Subcutaneous abdominal adipose tissue (tissue), 5 donors: ENCODE data around the gene HS2ST1.
A peak's percentile ranks its signal among the peaks of the same experiment; 100 is the strongest.
"Not testable (repeated sequence)": the region's sequence is repeated elsewhere in the genome, so short reads cannot be mapped to it uniquely, and the experiment has no call there.

Experiments used
- H3K27ac ChIP-seq: one replicate; pipeline ENCODE4 v1.7.0; 2013; ENCODE audit warnings: low read depth, mild to moderate bottlenecking, inconsistent platforms, low read length, moderate library complexity
- H3K27me3 ChIP-seq, 5 donors: one replicate each; pipeline ENCODE4 v1.7.0; 2013; ENCODE audit warnings: low read length in 5 of 5, inconsistent platforms in 1 of 5; ENCODE audit not compliant: control insufficient read depth in 5 of 5, insufficient read depth in 4 of 5
- H3K36me3 ChIP-seq, 5 donors: one replicate each; pipeline ENCODE4 v1.7.0; 2013; ENCODE audit warnings: low read length in 5 of 5; ENCODE audit not compliant: control insufficient read depth in 5 of 5, insufficient read depth in 5 of 5
- H3K4me1 ChIP-seq, 5 donors: one replicate each; pipeline ENCODE4 v1.7.0; 2013; ENCODE audit warnings: low read length in 5 of 5, mild to moderate bottlenecking in 3 of 5, moderate library complexity in 1 of 5; ENCODE audit not compliant: control insufficient read depth in 5 of 5, insufficient read depth in 5 of 5
- H3K4me3 ChIP-seq, 5 donors: one replicate each; pipeline ENCODE4 v1.7.0; 2013; ENCODE audit warnings: low read length in 5 of 5, low read depth in 1 of 5
- H3K9ac ChIP-seq, 5 donors: one replicate each; pipeline ENCODE4 v1.7.0; 2013; ENCODE audit warnings: low read length in 5 of 5, mild to moderate bottlenecking in 4 of 5, moderate library complexity in 3 of 5
- H3K9me3 ChIP-seq, 5 donors: one replicate each; pipeline ENCODE4 v1.7.0; 2013; ENCODE audit warnings: low read length in 5 of 5; ENCODE audit not compliant: control insufficient read depth in 5 of 5
- donor health status: healthy.
- donor health status: healthy.
- donor health status: healthy.
- donor health status: healthy.
- donor health status: healthy.

The HS2ST1 gene

DNA sequence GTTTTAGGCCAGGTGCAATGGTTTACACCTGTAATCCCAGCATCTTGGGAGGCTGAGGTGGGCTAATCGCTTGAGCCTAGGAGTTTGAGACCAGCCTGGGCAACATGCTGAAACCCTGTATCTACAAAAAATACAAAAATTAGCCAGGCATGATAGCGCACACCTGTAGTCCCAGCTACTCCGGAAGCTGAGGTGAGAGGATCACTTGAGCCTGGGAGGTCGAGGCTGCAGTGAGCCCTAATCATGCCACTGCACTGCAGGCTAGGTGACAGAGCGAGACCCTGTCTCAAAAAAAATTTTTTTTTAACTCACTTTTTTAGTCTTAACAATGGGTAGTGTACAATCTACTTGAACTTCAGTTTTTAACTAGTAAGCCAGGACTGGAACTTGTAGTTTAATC, 137.5 kb downstream of the HS2ST1 start:
- H3K27ac ChIP-seq = no peak overlapping the region
- H3K9ac ChIP-seq = no peak overlapping the region
- no peaks in the 10 kb centered on the region for H3K36me3 ChIP-seq
- H3K4me3 ChIP-seq = no peak overlapping the region
- H3K9me3 ChIP-seq = peaks cover 0 to 11% (median 5%) of the 10 kb centered on the region in 5 donors
- no peaks in the 10 kb centered on the region for H3K4me1 ChIP-seq
- H3K27me3 ChIP-seq = no peaks in the 10 kb centered on the region

DNA sequence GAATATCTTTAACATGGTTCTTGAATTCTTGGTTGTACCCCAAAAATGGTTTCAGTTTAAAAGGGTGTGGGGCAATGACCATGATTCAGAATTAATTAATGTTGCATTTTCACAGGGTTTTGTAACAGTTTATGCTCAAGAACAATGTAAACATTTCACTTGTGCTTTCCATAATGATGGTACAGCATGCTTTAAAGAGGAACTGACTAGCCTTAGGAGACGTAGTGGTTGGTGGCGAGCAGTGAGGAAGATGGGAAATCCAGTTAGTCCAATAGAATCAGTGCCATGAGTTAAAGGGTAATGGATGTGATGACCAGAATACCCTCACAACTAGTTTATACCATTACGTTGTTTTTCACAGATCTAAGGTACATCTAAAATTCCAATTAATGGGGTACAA, 138.0 kb downstream of the HS2ST1 start:
- Histone ChIP-seq H3K27ac (no peak overlapping the region), H3K9ac (no peak overlapping the region), H3K36me3 (no peaks in the 10 kb centered on the region), H3K27me3 (no peaks in the 10 kb centered on the region), H3K4me3 (no peak overlapping the region), H3K4me1 (no peaks in the 10 kb centered on the region), H3K9me3 (peaks cover 0 to 11% (median 5%) of the 10 kb centered on the region in 5 donors)

DNA sequence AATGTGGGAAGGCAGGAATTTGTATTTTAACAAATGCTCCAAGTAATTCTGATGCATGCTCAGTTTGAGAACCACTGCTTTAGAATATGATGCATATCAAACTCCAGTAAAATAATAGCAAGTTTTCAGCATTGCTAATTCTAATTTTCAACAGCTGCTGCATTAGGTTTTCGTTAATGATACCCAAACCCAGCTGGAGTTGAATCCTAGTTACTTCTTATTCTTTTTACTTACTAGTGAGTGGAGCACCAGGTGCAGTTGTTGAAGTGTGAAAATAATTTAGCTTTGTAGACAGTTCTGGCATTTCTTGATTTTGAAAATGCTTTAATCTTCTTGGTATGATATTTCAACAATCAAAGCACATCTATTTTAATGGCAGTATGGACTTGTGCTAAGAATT, 138.5 kb downstream of the HS2ST1 start:
- Histone ChIP-seq H3K4me3 (no peak overlapping the region), H3K9ac (no peak overlapping the region), H3K9me3 (peaks cover 0 to 8% (median 5%) of the 10 kb centered on the region in 5 donors), H3K27ac (no peak overlapping the region), H3K27me3 (no peaks in the 10 kb centered on the region), H3K36me3 (no peaks in the 10 kb centered on the region), H3K4me1 (peaks cover 0 to 3% (median 0%) of the 10 kb centered on the region in 5 donors)

DNA sequence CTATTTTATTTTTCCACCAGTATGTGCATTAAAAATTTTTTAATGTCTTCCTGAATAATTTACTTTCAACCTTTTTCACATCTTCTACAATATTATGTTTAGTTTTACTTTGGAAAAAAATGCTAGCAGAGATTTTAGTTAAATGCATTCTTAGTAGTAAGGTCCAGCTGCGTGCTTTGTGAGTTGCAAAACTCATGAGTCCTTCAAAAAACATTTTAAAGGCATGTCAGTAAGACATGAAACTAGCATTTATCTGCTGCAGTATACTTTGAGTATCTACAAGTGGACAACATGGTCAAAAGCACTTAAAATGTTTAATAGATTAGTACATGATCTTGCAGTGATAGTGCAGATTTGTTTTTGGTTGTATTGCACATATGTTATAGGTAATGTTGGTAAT, 139.0 kb downstream of the HS2ST1 start:
- Histone ChIP-seq H3K27ac (no peak overlapping the region), H3K9me3 (peaks cover 0 to 3% (median 0%) of the 10 kb centered on the region in 5 donors), H3K4me3 (no peak overlapping the region)

DNA sequence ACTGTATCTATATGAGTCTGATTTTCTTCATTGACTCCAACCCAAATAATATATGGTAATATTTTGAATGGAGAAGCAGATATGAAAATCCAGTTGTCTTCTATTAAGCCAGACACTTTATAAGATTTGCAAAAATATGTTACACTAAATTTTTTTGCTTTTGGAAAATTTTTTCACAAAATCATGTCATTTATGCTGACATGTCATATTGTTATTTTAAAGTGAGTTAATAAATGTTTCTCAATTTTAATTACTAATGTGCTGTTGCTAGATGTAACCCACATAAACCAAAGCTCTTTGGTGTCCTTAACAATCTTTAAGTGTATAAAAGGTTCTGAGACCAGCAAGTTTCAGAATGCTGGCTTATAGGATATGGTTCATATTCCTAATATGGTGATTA, 142.5 kb downstream of the HS2ST1 start:
- no peak overlapping the region for H3K9ac ChIP-seq
- H3K27ac ChIP-seq = no peak overlapping the region
- H3K9me3 ChIP-seq = no peaks in the 10 kb centered on the region
- H3K4me3 ChIP-seq = no peak overlapping the region
- H3K27me3 ChIP-seq = no peaks in the 10 kb centered on the region
- H3K36me3 ChIP-seq = no peaks in the 10 kb centered on the region
- H3K4me1 ChIP-seq = peaks cover 0 to 8% (median 0%) of the 10 kb centered on the region in 5 donors

More for the DNA sequence above, 139.0 kb downstream of the HS2ST1 start:
- Histone ChIP-seq H3K27me3 (no peaks in the 10 kb centered on the region), H3K9ac (no peak overlapping the region), H3K4me1 (peaks cover 0 to 8% (median 0%) of the 10 kb centered on the region in 5 donors), H3K36me3 (no peaks in the 10 kb centered on the region)

DNA sequence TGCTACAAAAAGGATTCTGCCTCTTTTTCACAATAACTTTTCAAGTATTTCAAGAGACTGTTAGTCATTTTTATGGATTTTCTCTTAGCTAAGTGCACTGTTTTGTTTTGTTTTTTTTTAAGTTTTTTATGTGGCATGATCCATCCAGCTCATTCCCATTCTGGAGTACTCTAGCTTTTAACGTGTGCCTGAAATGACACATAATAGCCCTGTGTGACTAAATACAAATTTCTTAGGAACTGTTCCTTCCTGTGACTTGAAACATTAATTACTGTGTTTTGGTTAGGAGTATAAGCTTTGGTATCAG, 143.9 kb downstream of the HS2ST1 start:
- H3K9me3 ChIP-seq = no peaks in the 10 kb centered on the region
- peaks cover 0 to 8% (median 0%) of the 10 kb centered on the region in 5 donors for H3K4me1 ChIP-seq
- H3K4me3 ChIP-seq = peak overlapping the region in 3 of 5 donors; percentile 19 to 60 (median 52)
- peak overlapping the region in 2 of 5 donors; percentile 39 to 43 for H3K9ac ChIP-seq
- H3K27ac ChIP-seq = no peak overlapping the region
- no peaks in the 10 kb centered on the region for H3K36me3 ChIP-seq
- H3K27me3 ChIP-seq = no peaks in the 10 kb centered on the region

DNA sequence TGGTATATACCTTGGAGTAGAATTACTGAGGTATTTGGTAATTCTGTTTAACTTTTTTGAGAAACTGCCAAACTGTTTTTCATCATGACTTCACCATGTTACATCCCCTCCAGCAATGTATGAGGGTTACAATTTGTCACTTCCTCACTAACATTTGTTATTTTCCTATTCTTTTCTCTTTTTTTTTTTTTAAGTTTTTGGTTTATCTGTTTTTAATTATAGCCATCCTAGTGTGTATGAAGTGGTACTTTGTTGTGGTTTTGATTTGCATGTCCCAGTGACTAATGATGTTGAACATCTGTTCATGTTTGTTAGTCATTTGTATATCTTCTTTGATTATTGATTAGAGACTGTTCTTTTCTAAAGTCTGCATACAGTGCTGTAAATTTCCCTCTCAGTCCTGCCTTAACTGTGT, 147.3 kb downstream of the HS2ST1 start:
- H3K4me1 ChIP-seq = peaks cover 0 to 8% (median 0%) of the 10 kb centered on the region in 5 donors
- no peaks in the 10 kb centered on the region for H3K36me3 ChIP-seq
- H3K27ac ChIP-seq = no peak overlapping the region
- no peaks in the 10 kb centered on the region for H3K27me3 ChIP-seq
- no peak overlapping the region for H3K9ac ChIP-seq
- no peak overlapping the region for H3K4me3 ChIP-seq
- no peaks in the 10 kb centered on the region for H3K9me3 ChIP-seq

DNA sequence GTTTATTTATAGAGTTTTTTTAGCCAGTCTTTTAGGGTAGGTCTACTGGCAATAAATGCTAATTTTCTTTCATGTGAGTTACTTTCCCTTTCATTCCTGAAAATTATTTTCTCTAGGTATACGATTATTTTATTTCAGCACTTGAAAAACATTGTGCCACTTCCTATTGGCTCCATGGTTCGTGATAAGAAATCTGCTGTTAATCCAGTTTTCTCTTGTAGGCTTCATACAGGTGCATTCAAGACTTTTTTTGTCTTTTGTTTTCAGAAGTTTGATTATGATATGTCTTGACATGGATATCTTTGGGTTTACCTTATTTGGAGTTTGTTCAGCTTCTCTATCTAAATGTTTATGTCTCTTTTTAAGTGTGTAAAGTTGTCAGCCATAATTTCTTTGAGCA, 148.3 kb downstream of the HS2ST1 start:
- no peaks in the 10 kb centered on the region for H3K36me3 ChIP-seq
- no peaks in the 10 kb centered on the region for H3K27me3 ChIP-seq
- H3K27ac ChIP-seq = no peak overlapping the region
- peaks cover 0 to 8% (median 0%) of the 10 kb centered on the region in 5 donors for H3K4me1 ChIP-seq
- no peak overlapping the region for H3K9ac ChIP-seq
- no peaks in the 10 kb centered on the region for H3K9me3 ChIP-seq
- H3K4me3 ChIP-seq = no peak overlapping the region

DNA sequence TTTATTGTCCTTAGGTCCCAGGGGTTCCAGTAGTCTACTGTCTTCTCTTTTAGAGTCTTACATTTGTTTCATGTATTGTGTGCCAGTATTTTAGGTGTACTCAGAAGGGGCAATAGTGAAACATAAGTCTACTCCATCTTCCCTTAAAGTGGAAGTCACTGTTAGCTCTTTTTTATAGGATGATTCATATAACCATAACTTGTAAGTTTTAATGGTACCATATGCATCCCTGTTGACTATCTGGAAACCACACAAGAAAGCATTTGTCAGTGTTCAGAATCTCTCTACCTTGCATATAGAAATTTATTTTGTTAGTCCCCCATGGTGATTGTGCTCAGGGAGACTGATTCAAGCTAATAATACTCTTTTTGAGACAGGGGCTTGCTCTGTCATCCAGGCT, 149.9 kb downstream of the HS2ST1 start:
- Histone ChIP-seq H3K4me1 (no peaks in the 10 kb centered on the region), H3K4me3 (no peak overlapping the region), H3K9ac (no peak overlapping the region), H3K36me3 (no peaks in the 10 kb centered on the region), H3K27ac (no peak overlapping the region), H3K9me3 (no peaks in the 10 kb centered on the region), H3K27me3 (no peaks in the 10 kb centered on the region)

DNA sequence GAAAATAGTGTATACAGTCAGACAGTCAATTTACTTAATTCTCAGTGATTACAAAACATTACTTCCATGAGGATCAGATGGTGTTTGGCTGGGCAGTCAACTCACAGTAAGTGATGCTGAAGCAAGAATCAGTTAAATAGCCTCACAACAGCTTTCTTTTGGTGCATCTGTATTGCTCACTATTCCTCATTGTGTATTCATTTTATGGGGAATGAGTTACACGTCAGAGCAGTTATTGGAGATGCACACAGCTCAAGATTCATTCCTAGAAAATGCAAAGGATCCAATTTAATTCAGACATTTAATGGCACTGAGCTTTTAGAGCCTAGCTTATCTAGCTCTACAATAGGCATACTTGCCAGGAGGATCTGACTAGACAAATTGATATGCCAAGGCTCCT, 150.6 kb downstream of the HS2ST1 start:
- Histone ChIP-seq H3K27me3 (no peaks in the 10 kb centered on the region), H3K4me3 (no peak overlapping the region), H3K4me1 (no peaks in the 10 kb centered on the region), H3K9me3 (no peaks in the 10 kb centered on the region), H3K27ac (no peak overlapping the region), H3K9ac (no peak overlapping the region), H3K36me3 (no peaks in the 10 kb centered on the region)

DNA sequence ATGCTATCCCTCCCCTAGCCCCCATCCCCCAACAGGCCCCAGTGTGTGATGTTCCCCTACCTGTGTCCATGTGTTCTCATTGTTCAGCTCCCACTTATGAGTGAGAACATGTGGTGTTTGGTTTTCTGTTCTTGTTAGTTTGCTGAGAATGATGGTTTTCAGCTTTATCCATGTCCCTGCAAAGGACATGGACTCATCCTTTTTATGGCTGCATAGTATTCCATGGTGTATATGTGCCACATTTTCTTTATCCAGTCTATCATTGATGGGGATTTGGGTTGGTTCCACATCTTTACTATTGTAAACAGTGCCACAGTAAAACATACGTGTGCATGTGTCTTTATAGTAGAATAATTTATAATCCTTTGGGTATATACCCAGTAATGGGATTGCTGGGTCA, 152.3 kb downstream of the HS2ST1 start:
- not testable (repeated sequence) for H3K36me3 ChIP-seq, H3K4me1 ChIP-seq, H3K9me3 ChIP-seq, H3K4me3 ChIP-seq, H3K27ac ChIP-seq, H3K9ac ChIP-seq, H3K27me3 ChIP-seq
